ENCODE data around the gene KIAA1671. TPM values are rescaled to one million over a fixed set of nuclear protein-coding genes. Genes with fewer than 3 reads are reported as not detected.

The KIAA1671 gene
- total and polyA plus RNA-seq, 2 of the 4 experiments (the other 2 are of a cell fraction): 0.02 TPM; not detected in 1

GRCh38 chr22:25130462-25130861 lies 177.9 kb downstream of the KIAA1671 start:
- Histone ChIP-seq H3K4me1 (ENCODE audit: control insufficient read depth, insufficient read depth, low read length) (no peaks in the 10 kb centered on the region), H2AK9ac (replicated peaks; ENCODE audit: low read depth, low read length, poor library complexity) (no peak overlapping the region), H3K14ac (replicated peaks; ENCODE audit: low read depth, low read length) (no peak overlapping the region), H3K4me2 (ENCODE audit: low read depth, low read length) (no peak overlapping the region), H2AFZ (replicated peaks; ENCODE audit: low read length, poor library complexity) (no peak overlapping the region), H2BK15ac (ENCODE audit: low read depth, low read length) (no peak overlapping the region), H3K27me3 (ENCODE audit: control insufficient read depth, insufficient read depth, low read length) (no peaks in the 10 kb centered on the region), H3K18ac (ENCODE audit: low read depth, low read length) (no peak overlapping the region), H3K4me3 (ENCODE audit: insufficient read depth, low read depth, low read length) (no peak overlapping the region), H4K91ac (ENCODE audit: insufficient read depth, low read depth, low read length) (no peak overlapping the region), H2BK20ac (ENCODE audit: low read depth, low read length) (no peak overlapping the region), H4K20me1 (ENCODE audit: insufficient read depth, low read length) (no peaks in the 10 kb centered on the region), H3K4ac (ENCODE audit: low read depth, low read length) (no peak overlapping the region), H3K27ac (ENCODE audit: insufficient read depth, low read length) (no peak overlapping the region), H2BK5ac (ENCODE audit: low read depth, low read length, poor library complexity, severe bottlenecking) (no peak overlapping the region), H2BK120ac (ENCODE audit: low read depth, low read length) (no peak overlapping the region), H3K23ac (ENCODE audit: low read depth, low read length) (no peak overlapping the region), H4K8ac (ENCODE audit: low read depth in 2 of 2, low read length in 2 of 2) (no peak overlapping the region), H3K9me3 (ENCODE audit: control insufficient read depth, insufficient read depth, low read length) (no peaks in the 10 kb centered on the region), H3K79me1 (ENCODE audit: low read depth in 1 of 2, low read length in 2 of 2) (no peaks in the 10 kb centered on the region), H3K56ac (ENCODE audit: extremely low read depth, insufficient read depth, low read length) (no peak overlapping the region), H2AK5ac (ENCODE audit: low read depth, low read length) (no peak overlapping the region), H3K9me1 (ENCODE audit: insufficient read depth, low read length) (no peaks in the 10 kb centered on the region), H3K36me3 (ENCODE audit: control insufficient read depth, insufficient read depth, low read length) (no peaks in the 10 kb centered on the region), H4K5ac (ENCODE audit: low read depth, low read length) (no peak overlapping the region), H3K9ac (ENCODE audit: low read depth, low read length) (no peak overlapping the region)
- POLR2A ChIA-PET (ENCODE audit: unreplicated experiment): no interaction called here
- ATAC-seq (ENCODE audit: low read depth): no peak
- dilution Hi-C loops (cut with HindIII; ENCODE audit: low sequenced_read_pairs, unreplicated experiment) (no loop called here), in situ Hi-C loops (cut with MboI; ENCODE audit: low sequenced_read_pairs) (no loop called here), intact Hi-C loops (cut with micrococcal nuclease) (no loop called here)
- no peak for DNase-seq
- no TSS peak for BruUV-seq (replicated peaks)
- WGBS, 2 experiments (ENCODE audit: extremely low coverage in 2 of 2, insufficient read length in 1 of 2): no CpG with 5 or more reads among the region's 6 CpGs
- TF ChIP-seq MAZ (IDR thresholded peaks at IDR 0.05; ENCODE audit: borderline replicate concordance, low read depth, low read length) (no peak), POLR2A (IDR thresholded peaks at IDR 0.05; ENCODE audit: low read depth, low read length) (no peak), BHLHE40 (IDR thresholded peaks at IDR 0.05; ENCODE audit: low read depth, low read length) (no peak), RCOR1 (IDR thresholded peaks at IDR 0.05; ENCODE audit: insufficient replicate concordance, low read length) (no peak), MXI1 (IDR thresholded peaks at IDR 0.05; ENCODE audit: borderline replicate concordance, low read depth, low read length) (no peak), CEBPB (IDR thresholded peaks at IDR 0.05; ENCODE audit: low read depth, low read length) (no peak), ELK1 (IDR thresholded peaks at IDR 0.05; ENCODE audit: borderline replicate concordance, low read depth, low read length) (no peak), RFX5 (IDR thresholded peaks at IDR 0.05; ENCODE audit: low read depth, low read length) (no peak), CTCF (conservative IDR thresholded peaks at IDR 0.05; ENCODE audit: low read depth, low read length) (no peak), FOS (IDR thresholded peaks at IDR 0.05; ENCODE audit: low read depth, low read length) (no peak), RAD21 (IDR thresholded peaks at IDR 0.05; ENCODE audit: low read length) (no peak), MAFK (IDR thresholded peaks at IDR 0.05; ENCODE audit: low read depth, low read length) (no peak), CHD1 (IDR thresholded peaks at IDR 0.05; ENCODE audit: low read depth, low read length) (no peak), NFE2L2 (IDR thresholded peaks at IDR 0.05; ENCODE audit: low read depth, low read length) (no peak), SMC3 (IDR thresholded peaks at IDR 0.05; ENCODE audit: low read depth, low read length) (no peak)
- TF ChIP-seq, protein P1, sequence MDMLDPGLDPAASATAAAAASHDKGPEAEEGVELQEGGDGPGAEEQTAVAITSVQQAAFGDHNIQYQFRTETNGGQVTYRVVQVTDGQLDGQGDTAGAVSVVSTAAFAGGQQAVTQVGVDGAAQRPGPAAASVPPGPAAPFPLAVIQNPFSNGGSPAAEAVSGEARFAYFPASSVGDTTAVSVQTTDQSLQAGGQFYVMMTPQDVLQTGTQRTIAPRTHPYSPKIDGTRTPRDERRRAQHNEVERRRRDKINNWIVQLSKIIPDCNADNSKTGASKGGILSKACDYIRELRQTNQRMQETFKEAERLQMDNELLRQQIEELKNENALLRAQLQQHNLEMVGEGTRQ (IDR thresholded peaks at IDR 0.05; ENCODE audit: low read depth, low read length): no peak
- CTCF ChIA-PET: no interaction called here
